HG03354 (cell line): Measurements from ENCODE around the gene PRPF6.

Source experiments
- ATAC-seq: cut with Tn5 transposase; IDR thresholded peaks from one replicate; pipeline ENCODE4 v1.9.1; 2021; ENCODE audit warnings: mild to moderate bottlenecking; ENCODE audit not compliant: unreplicated experiment, poor library complexity, severe bottlenecking

Gene PRPF6

DNA sequence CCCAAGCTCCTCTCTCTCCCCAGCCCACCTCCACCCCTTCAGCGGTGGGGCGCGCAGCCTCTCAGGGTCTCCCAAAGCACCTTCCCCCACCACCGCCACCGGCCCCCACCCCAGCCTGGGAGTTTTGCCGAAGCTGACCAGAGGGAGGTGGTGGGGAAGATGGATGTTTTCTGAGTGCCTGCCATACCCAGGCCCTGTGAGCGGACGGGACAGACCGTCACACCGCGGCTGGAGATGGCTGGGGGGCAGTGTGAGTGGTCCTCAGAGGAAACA lies 60.8 kb downstream of the PRPF6 start:
- ATAC-seq = no peak

DNA sequence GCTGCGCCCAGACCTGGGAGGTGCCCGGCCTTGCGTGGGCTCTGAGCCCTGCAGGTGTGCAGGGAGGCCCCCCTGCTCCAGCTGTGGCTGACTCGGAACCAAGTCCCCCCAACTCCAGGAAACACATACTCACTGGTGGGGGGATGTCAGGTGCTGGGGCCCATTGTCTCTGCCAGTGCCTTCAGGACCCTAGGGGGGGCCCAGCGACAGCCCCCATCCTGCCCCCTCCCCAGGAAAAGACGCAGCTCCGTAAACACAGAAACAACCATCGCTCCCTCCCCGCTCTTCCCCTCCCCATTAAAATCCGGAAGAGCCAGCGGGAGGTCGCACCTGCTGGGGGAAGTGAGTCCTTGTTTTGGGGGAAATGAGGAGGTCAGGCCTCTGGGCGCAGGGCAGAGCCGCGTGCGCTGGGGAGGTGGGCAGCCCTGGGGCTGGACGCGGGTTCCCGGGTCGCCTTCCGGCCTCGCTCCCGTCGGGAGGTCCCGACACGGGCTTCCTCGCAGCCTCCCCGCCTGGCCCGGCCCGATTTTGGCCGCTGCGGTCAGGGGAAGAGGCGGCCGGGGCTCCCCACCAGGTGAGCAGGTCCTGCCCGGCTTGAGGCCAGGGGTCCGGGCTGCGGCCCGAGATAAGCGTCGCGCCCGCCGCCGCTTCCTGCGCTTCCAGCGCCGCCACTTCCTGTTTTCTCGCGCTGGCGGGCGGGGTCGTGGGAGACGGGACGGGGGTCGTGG lies 61.3 kb downstream of the PRPF6 start:
- no peak for ATAC-seq

GRCh38 chr20:64043768-64044167 lies 62.8 kb downstream of the PRPF6 start:
- no peak for ATAC-seq

- ATAC-seq = no peak
Measured at GRCh38 chr20:64044484-64045247, 63.7 kb downstream of the PRPF6 start.

GRCh38 chr20:64045346-64046011 lies 64.5 kb downstream of the PRPF6 start:
- ATAC-seq = no peak

GRCh38 chr20:64047046-64047389 lies 66.1 kb downstream of the PRPF6 start:
- no peak for ATAC-seq

GRCh38 chr20:64047968-64048401 lies 67.1 kb downstream of the PRPF6 start:
- no peak for ATAC-seq

DNA sequence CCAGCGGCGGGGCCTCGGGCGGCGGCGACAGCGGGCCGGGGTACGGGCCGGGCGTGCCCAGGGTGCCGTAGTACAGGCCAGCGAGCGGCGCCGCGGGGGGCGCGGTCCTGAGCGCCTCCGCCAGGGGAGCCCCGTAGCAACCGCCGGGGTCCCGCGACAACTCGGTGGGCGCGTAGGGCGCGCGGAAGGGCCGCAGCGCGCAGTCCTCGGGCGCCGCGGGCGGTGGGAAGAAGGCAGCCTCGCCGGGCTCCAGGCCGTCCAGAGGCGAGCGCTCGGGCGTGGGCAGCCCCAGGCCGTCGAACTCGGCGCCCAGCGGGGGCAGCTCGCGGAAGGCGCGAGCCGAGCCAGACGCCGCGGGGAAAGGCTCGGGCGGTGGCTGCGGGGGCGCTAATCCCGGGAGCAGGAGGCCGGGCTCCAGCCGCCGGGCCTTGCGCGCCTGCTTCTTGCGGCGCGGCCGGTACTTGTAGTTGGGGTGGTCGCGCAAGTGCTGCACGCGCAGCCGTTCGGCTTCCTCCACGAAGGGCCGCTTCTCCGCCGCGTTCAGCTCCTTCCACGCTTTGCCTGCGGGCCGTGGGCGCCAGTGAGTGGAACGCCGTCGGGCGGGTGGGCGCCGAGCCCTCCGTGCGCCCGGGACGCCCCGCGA lies 67.6 kb downstream of the PRPF6 start:
- ATAC-seq = no peak

DNA sequence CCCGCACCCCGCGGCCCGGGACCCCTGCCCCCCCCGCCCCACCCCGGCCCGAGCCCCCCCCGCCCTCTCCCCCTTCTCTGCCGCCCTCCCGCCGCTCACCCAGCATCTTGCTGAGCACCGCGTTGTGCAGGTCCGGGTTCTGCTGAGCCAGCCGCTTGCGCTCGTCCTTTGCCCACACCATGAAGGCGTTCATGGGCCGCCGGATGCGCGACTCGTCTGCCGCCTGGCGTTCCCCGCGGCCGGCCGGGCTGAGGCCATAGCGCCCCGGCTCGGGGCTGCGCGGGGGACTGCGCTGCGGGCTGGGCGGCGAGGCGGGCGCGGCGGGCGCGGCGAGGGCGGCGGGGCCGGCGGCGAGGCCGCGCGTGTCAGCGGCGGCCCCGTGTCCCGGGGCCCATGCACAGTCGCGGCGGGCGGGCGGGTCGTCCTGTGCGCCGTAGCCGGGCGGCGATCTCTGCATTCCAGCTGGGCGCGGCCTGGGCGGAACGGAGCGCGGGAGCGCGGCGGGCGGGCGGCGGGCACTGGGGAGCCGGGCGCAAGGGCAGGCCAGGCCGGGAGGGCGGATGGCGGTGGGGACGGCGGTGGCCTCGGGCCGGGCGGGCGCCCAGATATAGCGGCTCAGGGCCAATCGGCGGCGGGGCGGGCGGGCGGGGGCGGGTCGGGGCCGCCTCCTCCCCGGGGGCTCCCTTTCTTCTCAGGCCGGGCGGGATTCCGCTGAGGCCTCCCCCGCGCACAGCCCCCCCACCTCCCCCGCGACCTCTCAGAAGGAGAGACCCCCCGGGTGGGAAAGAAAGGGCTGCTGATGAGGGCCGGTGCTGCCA lies 68.3 kb downstream of the PRPF6 start, which contains the start of gene SOX18:
SOX18 (minus strand) TSS at position 580 of the 818 bp plus-strand sequence; CDS start at position 457, 123 bp downstream.
- no peak for ATAC-seq

DNA sequence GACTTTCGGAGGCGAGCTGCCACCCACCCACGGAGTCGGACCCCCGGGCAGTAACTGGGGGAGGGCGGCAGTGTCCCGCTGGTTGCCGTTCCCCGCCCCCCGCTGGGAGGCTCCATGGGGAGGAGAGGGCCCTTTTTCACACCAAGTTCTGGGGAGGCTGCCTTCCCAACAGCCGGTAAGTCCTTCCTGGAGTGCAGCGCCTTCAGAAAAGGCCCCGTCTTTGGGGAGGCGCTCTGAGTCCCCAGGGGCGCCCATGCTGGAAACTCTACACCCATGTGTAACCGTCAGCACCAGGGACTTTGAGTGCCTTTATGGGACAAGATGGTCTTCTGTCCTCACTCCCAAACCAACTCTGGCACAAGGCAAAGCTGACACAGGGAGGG lies 68.9 kb downstream of the PRPF6 start:
- ATAC-seq = no peak

GRCh38 chr20:64050261-64051032 lies 69.5 kb downstream of the PRPF6 start:
- no peak for ATAC-seq

DNA sequence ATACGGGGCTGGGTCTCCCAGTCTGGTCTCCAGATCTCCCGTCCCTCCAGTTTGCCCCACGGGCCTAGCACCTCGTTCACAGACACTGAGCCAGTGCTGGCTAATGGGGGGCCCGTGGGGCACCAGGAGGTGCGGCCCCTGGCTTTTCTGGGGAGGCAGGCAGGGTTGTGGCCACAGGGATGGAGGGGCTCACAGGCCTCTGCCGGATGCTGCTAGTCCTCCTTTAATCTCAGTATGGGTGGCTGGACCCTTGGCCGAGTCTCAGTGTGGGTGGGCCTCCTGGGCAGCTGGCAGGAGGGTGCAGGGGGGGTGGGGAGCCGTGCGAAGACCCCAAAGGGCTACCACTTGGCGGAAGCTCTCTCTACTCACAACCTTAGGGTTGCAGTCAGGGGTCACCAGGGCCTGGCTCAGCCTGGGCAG lies 70.1 kb downstream of the PRPF6 start:
- ATAC-seq = no peak

DNA sequence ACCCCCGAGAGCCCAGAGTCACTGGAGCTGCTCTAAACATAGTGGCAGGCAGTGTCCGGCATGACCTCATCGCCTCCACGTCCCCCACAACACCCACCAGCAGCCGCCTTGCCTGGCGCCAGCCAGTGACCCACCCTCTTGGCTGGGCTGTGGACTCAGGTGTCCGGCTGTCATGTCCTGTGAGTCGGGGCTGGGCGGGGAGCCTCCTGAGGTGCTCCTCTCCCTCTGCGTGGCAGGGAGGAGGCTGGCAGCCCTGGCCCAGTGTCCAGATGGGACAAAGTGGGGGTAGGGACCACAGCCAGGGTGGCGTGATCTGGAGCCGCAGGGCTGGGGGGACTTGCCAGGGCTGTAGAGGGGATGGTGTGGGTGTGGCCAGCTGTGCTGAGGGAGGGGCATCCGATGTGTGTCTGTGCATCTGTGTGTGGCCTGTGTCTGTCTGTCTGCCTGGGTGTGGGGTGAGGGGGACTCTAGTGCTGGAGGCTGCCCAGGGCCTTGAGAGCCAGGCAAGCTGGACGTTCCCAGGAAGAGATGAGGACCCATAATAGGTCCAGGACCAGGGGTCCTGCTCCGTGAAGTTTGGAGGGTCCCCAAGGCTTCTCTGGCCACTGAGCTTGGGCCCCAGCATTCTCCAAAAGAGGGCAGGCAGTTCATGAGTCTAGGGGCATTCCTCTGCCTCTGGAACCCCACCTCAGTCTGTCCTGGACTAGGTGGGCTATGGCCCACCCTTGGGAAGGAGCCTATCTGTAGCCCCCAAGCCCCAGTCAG lies 70.8 kb downstream of the PRPF6 start:
- ATAC-seq = no peak

- no peak for ATAC-seq
Measured at GRCh38 chr20:64052326-64052722, 71.4 kb downstream of the PRPF6 start.

- no peak for ATAC-seq
Measured at GRCh38 chr20:64052987-64053840, 72.3 kb downstream of the PRPF6 start.

GRCh38 chr20:64053841-64054661 lies 73.1 kb downstream of the PRPF6 start:
- no peak for ATAC-seq
